ENCODE data around the gene GSTT2B. TPM values are rescaled to one million over a fixed set of nuclear protein-coding genes. Genes with fewer than 3 reads are reported as not detected.

GSTT2B gene
- total and polyA plus RNA-seq, 2 donors (not counting 1 experiment from before 2014, with no cell fraction given), result not detected

DNA sequence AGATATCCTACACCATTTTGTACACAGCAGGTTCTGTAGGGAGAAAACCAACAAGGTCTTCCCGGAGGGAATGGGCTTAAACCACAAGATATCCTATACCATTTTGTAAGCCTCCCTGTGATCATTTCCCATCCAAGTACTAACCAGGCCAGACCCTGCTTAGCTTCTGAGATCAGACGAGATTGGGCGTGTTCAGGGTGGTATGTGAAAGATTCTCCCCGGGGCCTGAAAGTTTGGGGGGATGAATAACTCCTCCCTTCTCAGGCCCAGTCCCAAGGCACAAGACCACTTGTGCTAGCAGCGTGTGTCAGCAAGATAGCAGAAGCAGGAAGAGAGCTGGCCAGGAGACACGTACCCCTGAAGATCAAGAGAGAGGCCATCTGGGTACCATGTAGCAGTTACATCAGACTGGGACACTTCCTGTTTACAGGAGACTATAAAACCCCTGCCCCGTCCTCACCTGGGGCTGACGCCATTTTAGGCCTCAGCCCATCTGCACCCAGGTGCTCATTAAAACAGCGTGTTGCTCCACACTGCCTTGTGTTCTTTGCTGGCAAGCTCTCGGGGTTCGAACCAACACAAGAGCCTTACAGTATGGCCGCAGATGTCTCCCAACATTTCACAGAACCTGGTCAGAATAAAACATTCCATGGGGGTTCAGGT is 49.5 kb downstream of the GSTT2B start:
- Histone ChIP-seq H2AFZ (ENCODE audit: insufficient read depth, low read depth, low read length, poor library complexity, severe bottlenecking) (no peak overlapping the region), H3K36me3 (replicated peaks in 1 of 2; ENCODE audit: control extremely low read depth in 1 of 2, control insufficient read depth in 1 of 2, extremely low read depth in 1 of 2, insufficient read depth in 2 of 2, low read length in 1 of 2) (no peaks in the 10 kb centered on the region), H3K4me3 (ENCODE audit: control extremely low read depth in 1 of 5, extremely low read depth in 1 of 5, insufficient read depth in 1 of 5, low read depth in 2 of 5, low read length in 4 of 5) (no peak overlapping the region), H3K27me3 (replicated peaks in 1 of 4; ENCODE audit: control extremely low read depth in 1 of 4, control insufficient read depth in 3 of 4, insufficient read depth in 4 of 4, low read length in 3 of 4) (peaks cover 0 to 4% (median 0%) of the 10 kb centered on the region in 4 experiments), H3K4me2 (replicated peaks; ENCODE audit: low read depth, low read length, poor library complexity, severe bottlenecking) (no peak overlapping the region), H3K4me1 (ENCODE audit: control insufficient read depth in 2 of 2, insufficient read depth in 2 of 2, low read length in 2 of 2) (peaks cover 21 to 24% of the 10 kb centered on the region in 2 donors), H3K79me2 (ENCODE audit: control insufficient read depth, insufficient read depth, low read length) (peaks cover 17% of the 10 kb centered on the region), H4K20me1 (ENCODE audit: control insufficient read depth, insufficient read depth, low read length, poor library complexity, severe bottlenecking) (no peaks in the 10 kb centered on the region), H3K9ac (ENCODE audit: low read length) (no peak overlapping the region), H3K9me3 (ENCODE audit: control extremely low read depth in 1 of 3, control insufficient read depth in 2 of 3, insufficient read depth in 1 of 3, low read length in 2 of 3) (no peaks in the 10 kb centered on the region), H3K27ac (ENCODE audit: low read length in 2 of 2) (no peak overlapping the region)
- TF ChIP-seq, protein P1, sequence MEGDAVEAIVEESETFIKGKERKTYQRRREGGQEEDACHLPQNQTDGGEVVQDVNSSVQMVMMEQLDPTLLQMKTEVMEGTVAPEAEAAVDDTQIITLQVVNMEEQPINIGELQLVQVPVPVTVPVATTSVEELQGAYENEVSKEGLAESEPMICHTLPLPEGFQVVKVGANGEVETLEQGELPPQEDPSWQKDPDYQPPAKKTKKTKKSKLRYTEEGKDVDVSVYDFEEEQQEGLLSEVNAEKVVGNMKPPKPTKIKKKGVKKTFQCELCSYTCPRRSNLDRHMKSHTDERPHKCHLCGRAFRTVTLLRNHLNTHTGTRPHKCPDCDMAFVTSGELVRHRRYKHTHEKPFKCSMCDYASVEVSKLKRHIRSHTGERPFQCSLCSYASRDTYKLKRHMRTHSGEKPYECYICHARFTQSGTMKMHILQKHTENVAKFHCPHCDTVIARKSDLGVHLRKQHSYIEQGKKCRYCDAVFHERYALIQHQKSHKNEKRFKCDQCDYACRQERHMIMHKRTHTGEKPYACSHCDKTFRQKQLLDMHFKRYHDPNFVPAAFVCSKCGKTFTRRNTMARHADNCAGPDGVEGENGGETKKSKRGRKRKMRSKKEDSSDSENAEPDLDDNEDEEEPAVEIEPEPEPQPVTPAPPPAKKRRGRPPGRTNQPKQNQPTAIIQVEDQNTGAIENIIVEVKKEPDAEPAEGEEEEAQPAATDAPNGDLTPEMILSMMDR (IDR thresholded peaks at IDR 0.05), result no peak
- no peak for TF ChIP-seq EZH2 (IDR thresholded peaks at IDR 0.05; ENCODE audit: borderline replicate concordance, insufficient read depth, low read depth, low read length, poor library complexity, severe bottlenecking)
- 87% methylated on average over 9 of the region's 12 CpGs for WGBS (ENCODE audit: insufficient coverage)
- CTCF ChIA-PET, result interaction anchor here (0.8 to 3.4 kb wide), 3 partner anchors 8 to 62 kb away, joined by 3 to 25 read pairs (median 4); partner anchors contain the start of gene MIF
- H3K27me3 Mint-ChIP-seq, result no peaks in the 10 kb centered on the region
- H3K9me3 Mint-ChIP-seq (ENCODE audit: insufficient read depth), result no peaks in the 10 kb centered on the region
- no peak overlapping the region for H3K4me3 Mint-ChIP-seq
- ATAC-seq (ENCODE audit: low read depth) (no peak), DNase-seq (no peak)
- H3K4me1 Mint-ChIP-seq, result peaks cover 31% of the 10 kb centered on the region
- POLR2A ChIA-PET, result interaction anchor here (0.6 to 2.6 kb wide), 2 partner anchors 9 to 17 kb away, joined by 4 to 22 read pairs; partner anchors contain the start of gene MIF
- intact Hi-C loops (cut with micrococcal nuclease), result loop anchor here (5.0 kb wide), 3 partner anchors 54 to 646 kb away; partner anchors contain the start of genes GUCD1, SLC2A11, SMARCB1 and SNRPD3
- H3K27ac Mint-ChIP-seq, result no peak overlapping the region

All from B cell (primary cell).